H1 (cell line): ENCODE measurements around the gene SSH2. TPM values are rescaled to one million over a fixed set of nuclear protein-coding genes. Genes with fewer than 3 reads are reported as not detected.

Source experiments
- CTCF ChIA-PET: fragments of 300-600 bp; sonication (Branson Sonifier 250); formaldehyde crosslinking; loops from one replicate; lab custom pipeline; 2021; ENCODE audit not compliant: partially characterized antibody; lab: Charles Lee
- POLR2A ChIA-PET: fragments of 300-600 bp; sonication (Branson Sonifier 250); formaldehyde crosslinking; loops from one replicate; lab custom pipeline; 2021; ENCODE audit warnings: inconsistent platforms; ENCODE audit not compliant: partially characterized antibody; lab: Charles Lee
- DNase-seq, 2 experiments: peaks; one replicate each; pipeline versions ENCODE4 v3.0.0 to v3.0.0-alpha.2; 2010 to 2022; ENCODE audit warnings: low spot score in 2 of 2, low read depth in 1 of 2, mixed read lengths in 1 of 2
- FAIRE-seq: peaks from 2 replicates; lab custom pipeline; 2011; peaks lifted over from hg19 to GRCh38; lab: Jason Lieb, UNC
- H2AFZ ChIP-seq: 2 replicates; pipeline ENCODE4 v1.8.1; 2012; ENCODE audit warnings: low read length, inconsistent platforms
- H2AK5ac ChIP-seq: 2 replicates; pipeline ENCODE4 v1.6.1; 2013; ENCODE audit warnings: low read depth, low read length
- H2BK120ac ChIP-seq: replicated peaks from 2 replicates; pipeline ENCODE3; 2013; ENCODE audit warnings: low read depth, low read length, inconsistent platforms
- H2BK12ac ChIP-seq: 2 replicates; pipeline ENCODE4 v1.6.1; 2013; ENCODE audit warnings: low read depth, low read length
- H2BK15ac ChIP-seq: 2 replicates; pipeline ENCODE4 v1.6.1; 2013; ENCODE audit warnings: low read length
- H2BK20ac ChIP-seq: 2 replicates; pipeline ENCODE4 v1.6.1; 2013; ENCODE audit warnings: low read length
- H2BK5ac ChIP-seq: 2 replicates; pipeline ENCODE4 v1.6.1; 2013; ENCODE audit warnings: low read depth, low read length
- H3K14ac ChIP-seq: 2 replicates; pipeline ENCODE4 v1.6.1; 2013; ENCODE audit warnings: inconsistent platforms; ENCODE audit not compliant: insufficient read length
- H3K18ac ChIP-seq: 2 replicates; pipeline ENCODE4 v1.6.1; 2013; ENCODE audit warnings: low read length; ENCODE audit errors: extremely low read depth
- H3K23ac ChIP-seq: 2 replicates; pipeline ENCODE4 v1.6.1; 2013; ENCODE audit warnings: inconsistent platforms; ENCODE audit not compliant: insufficient read length
- H3K23me2 ChIP-seq: 2 replicates; pipeline ENCODE4 v1.6.1; 2013; ENCODE audit warnings: low read depth, low read length
- H3K27ac ChIP-seq: 2 replicates; pipeline ENCODE4 v1.6.1; 2011; ENCODE audit warnings: low read depth, low read length, inconsistent platforms
- H3K27me3 ChIP-seq, 4 experiments: replicated peaks in 1 of 4; 1 replicate in 1 of 4; 2 replicates in 3 of 4; pipeline versions ENCODE4 v1.6.1 to v1.8.1; 2011 to 2013; ENCODE audit warnings: low read length in 3 of 4, mild to moderate bottlenecking in 3 of 4, inconsistent platforms in 2 of 4, mixed read lengths in 2 of 4, moderate library complexity in 1 of 4; ENCODE audit not compliant: control insufficient read depth in 3 of 4, insufficient read depth in 3 of 4; ENCODE audit errors: extremely low read depth in 1 of 4
- H3K36me3 ChIP-seq, 4 experiments: 2 replicates each; pipeline versions ENCODE4 v1.6.1 to v1.8.1; 2011 to 2013; ENCODE audit warnings: mild to moderate bottlenecking in 4 of 4, low read length in 3 of 4, moderate library complexity in 2 of 4, control low read depth in 1 of 4, inconsistent platforms in 1 of 4; ENCODE audit not compliant: insufficient read depth in 4 of 4, control insufficient read depth in 2 of 4
- H3K4ac ChIP-seq: replicated peaks from 2 replicates; pipeline ENCODE3; 2013; ENCODE audit warnings: low read length, low read depth, mixed read lengths, inconsistent platforms; ENCODE audit not compliant: insufficient read length
- H3K4me1 ChIP-seq, 4 experiments: replicated peaks in 1 of 4; 1 replicate in 1 of 4; 2 replicates in 3 of 4; pipeline versions ENCODE4 v1.6.1 to v1.8.1; 2011 to 2013; ENCODE audit warnings: low read length in 3 of 4, inconsistent platforms in 2 of 4, mixed read lengths in 1 of 4; ENCODE audit not compliant: insufficient read depth in 4 of 4, control insufficient read depth in 3 of 4
- H3K4me2 ChIP-seq, 2 experiments: 2 replicates each; pipeline versions ENCODE4 v1.6.1 to v1.8.1; 2011 to 2013; ENCODE audit warnings: low read depth in 2 of 2, low read length in 2 of 2, control low read depth in 1 of 2, inconsistent platforms in 1 of 2, mild to moderate bottlenecking in 1 of 2; ENCODE audit not compliant: insufficient read depth in 1 of 2
- H3K4me3 ChIP-seq, 4 experiments: fragments of 200-600, 300-600 bp in 1 of 4; sonication (generic), shearing (Covaris generic), sonication (Bioruptor Twin) in 1 of 4; 2 replicates each; pipeline versions ENCODE4 v1.5.1 to v1.8.1; 2011 to 2016; ENCODE audit warnings: low read length in 4 of 4, low read depth in 3 of 4, control low read depth in 2 of 4, inconsistent platforms in 2 of 4, mild to moderate bottlenecking in 2 of 4, mixed read lengths in 1 of 4, moderate library complexity in 1 of 4; ENCODE audit not compliant: insufficient read depth in 2 of 4; ENCODE audit errors: extremely low read depth in 1 of 4
- H3K56ac ChIP-seq: replicated peaks from 2 replicates; pipeline ENCODE3; 2013; ENCODE audit warnings: low read depth, mild to moderate bottlenecking, mixed read lengths, low read length, inconsistent platforms; ENCODE audit not compliant: insufficient read length
- H3K79me1 ChIP-seq: 2 replicates; pipeline ENCODE4 v1.6.1; 2013; ENCODE audit warnings: low read depth, low read length, control low read depth
- H3K79me2 ChIP-seq, 2 experiments: 2 replicates each; pipeline versions ENCODE4 v1.6.1 to v1.8.1; 2012 to 2013; ENCODE audit warnings: low read length in 2 of 2, mild to moderate bottlenecking in 2 of 2, inconsistent platforms in 1 of 2; ENCODE audit not compliant: insufficient read depth in 2 of 2, control insufficient read depth in 1 of 2
- H3K9ac ChIP-seq, 4 experiments: replicated peaks in 1 of 4; 1 replicate in 1 of 4; 2 replicates in 3 of 4; pipeline versions ENCODE4 v1.6.1 to v1.8.1; 2011 to 2013; ENCODE audit warnings: low read depth in 3 of 4, low read length in 3 of 4, control low read depth in 2 of 4, mild to moderate bottlenecking in 2 of 4, moderate library complexity in 2 of 4, inconsistent platforms in 1 of 4; ENCODE audit errors: extremely low read depth in 1 of 4
- H3K9me3 ChIP-seq, 2 experiments: 2 replicates each; pipeline versions ENCODE4 v1.6.1 to v1.8.1; 2012 to 2013; ENCODE audit warnings: mild to moderate bottlenecking in 2 of 2, moderate library complexity in 2 of 2, control low read depth in 1 of 2, inconsistent platforms in 1 of 2, low read depth in 1 of 2, low read length in 1 of 2, mixed read lengths in 1 of 2; ENCODE audit not compliant: insufficient read depth in 2 of 2
- H4K20me1 ChIP-seq, 2 experiments: replicated peaks in 1 of 2; 2 replicates each; pipeline versions ENCODE3 to v1.8.1; 2011 to 2013; ENCODE audit warnings: inconsistent platforms in 2 of 2, low read length in 2 of 2, mild to moderate bottlenecking in 1 of 2; ENCODE audit not compliant: insufficient read depth in 2 of 2, control insufficient read depth in 1 of 2
- H4K5ac ChIP-seq: 2 replicates; pipeline ENCODE4 v1.6.1; 2013; ENCODE audit warnings: low read length, low read depth, mixed read lengths, inconsistent platforms; ENCODE audit not compliant: insufficient read length
- H4K8ac ChIP-seq: 2 replicates; pipeline ENCODE4 v1.8.0; 2013; ENCODE audit warnings: mild to moderate bottlenecking, moderate library complexity, low read length, inconsistent platforms; ENCODE audit not compliant: insufficient read depth; ENCODE audit errors: extremely low read depth
- H4K91ac ChIP-seq: replicated peaks from 2 replicates; pipeline ENCODE3; 2013; ENCODE audit warnings: low read length, mixed read lengths, inconsistent platforms; ENCODE audit not compliant: insufficient read length
- EP300 ChIP-seq, 2 experiments: IDR thresholded peaks; 1 replicate in 1 of 2; 2 replicates in 1 of 2; pipeline ENCODE4 v1.6.1; 2011 to 2012; ENCODE audit warnings: low read depth in 2 of 2, low read length in 2 of 2, mild to moderate bottlenecking in 2 of 2, borderline replicate concordance in 1 of 2, inconsistent platforms in 1 of 2, moderate library complexity in 1 of 2
- EZH2 ChIP-seq: fragments of 200-600 bp; sonication (generic); IDR thresholded peaks from 2 replicates; pipeline ENCODE4 v1.7.1; 2012; ENCODE audit warnings: low read depth, mild to moderate bottlenecking, moderate library complexity, low read length, inconsistent platforms; ENCODE audit not compliant: severe bottlenecking
- FOSL1 ChIP-seq: IDR thresholded peaks from 2 replicates; pipeline ENCODE4 v1.6.1; 2011; ENCODE audit warnings: mild to moderate bottlenecking, low read depth, low read length, moderate library complexity; ENCODE audit not compliant: insufficient read depth
- HDAC2 ChIP-seq, 2 experiments: fragments of 300-600 bp in 1 of 2; sonication (generic) in 1 of 2; IDR thresholded peaks; 2 replicates each; pipeline ENCODE4 v1.6.1; 2011 to 2012; ENCODE audit warnings: low read depth in 2 of 2, low read length in 2 of 2, mild to moderate bottlenecking in 2 of 2, moderate library complexity in 2 of 2, borderline replicate concordance in 1 of 2, inconsistent platforms in 1 of 2
- HDAC6 ChIP-seq: IDR thresholded peaks from one replicate; pipeline ENCODE4 v1.7.1; 2012; ENCODE audit warnings: low read depth, mild to moderate bottlenecking, inconsistent platforms, low read length, moderate library complexity
- RFX5 ChIP-seq: IDR thresholded peaks from 2 replicates; pipeline ENCODE4 v1.6.1; 2011; ENCODE audit warnings: low read depth, low read length, improper control_type of control experiment, borderline replicate concordance
- SIRT6 ChIP-seq: IDR thresholded peaks from one replicate; pipeline ENCODE4 v1.7.1; 2012; ENCODE audit warnings: low read length, inconsistent platforms
- SIX5 ChIP-seq: IDR thresholded peaks from 2 replicates; pipeline ENCODE4 v1.6.1; 2011; ENCODE audit warnings: mild to moderate bottlenecking, low read depth, low read length
- TEAD4 ChIP-seq: IDR thresholded peaks from 2 replicates; pipeline ENCODE4 v1.6.1; 2012; ENCODE audit warnings: low read depth, low read length, inconsistent platforms, mixed read lengths
- WGBS, 2 experiments: shearing (Covaris generic) in 1 of 2; methylation state at CpG; one replicate each; pipeline versions ENCODE4 v1.1.6 to v1.1.7; 2013 to 2015; ENCODE audit warnings: low lambda C conversion rate in 2 of 2, mixed read lengths in 2 of 2, inconsistent platforms in 1 of 2, low coverage in 1 of 2, missing lambda C conversion rate in 1 of 2; ENCODE audit not compliant: insufficient replicate concordance in 2 of 2, insufficient coverage in 1 of 2, insufficient read length in 1 of 2; ENCODE audit errors: extremely low coverage in 1 of 2, missing lambda C conversion rate in 1 of 2; 5-methylcytosine and 5-hydroxymethylcytosine counted together
- polyA plus RNA-seq, 7 experiments: library from polyadenylated mRNA; depleted of rRNA in 3 of 7; stranded (reverse) in 5 of 7; unstranded in 2 of 7; fragments of >200 nt in 5 of 7; fragments of 200-250 nt in 2 of 7; gene quantifications; 1 replicate in 5 of 7; 2 replicates in 1 of 7; 4 replicates in 1 of 7; pipeline versions ENCODE4 v1.2.1 to v1.2.3, GENCODE V29; 2011 to 2013; ENCODE audit warnings: missing spikeins in 2 of 7, mixed read lengths in 2 of 7
- total RNA-seq: library from RNA; stranded (reverse); fragmentation: NEBNext Ultra II Directional; extraction: Animal tissue kit (Norgen Biotek cat#: 25700); gene quantifications from 2 replicates; pipeline ENCODE4 v1.2.1, GENCODE V29; 2021

Gene SSH2
- total and polyA plus RNA-seq, 2 of the 8 experiments (the other 6 are each of a cell fraction or from before 2014, with no cell fraction given), result 5.2 to 15.9 TPM

- Histone ChIP-seq H3K4me3 (no peak overlapping the region), H3K18ac (no peak overlapping the region), H3K14ac (no peak overlapping the region), H2AFZ (no peak overlapping the region), H3K4ac (no peak overlapping the region), H3K36me3 (no peaks in the 10 kb centered on the region), H3K9me3 (no peaks in the 10 kb centered on the region), H3K27me3 (no peaks in the 10 kb centered on the region), H3K79me1 (no peaks in the 10 kb centered on the region), H2AK5ac (no peak overlapping the region), H4K91ac (no peak overlapping the region), H2BK12ac (no peak overlapping the region), H4K20me1 (no peaks in the 10 kb centered on the region), H4K8ac (no peak overlapping the region), H2BK20ac (no peak overlapping the region), H2BK5ac (no peak overlapping the region), H2BK15ac (no peak overlapping the region), H3K4me2 (no peak overlapping the region), H3K56ac (no peak overlapping the region), H3K23me2 (no peaks in the 10 kb centered on the region), H2BK120ac (no peak overlapping the region), H3K4me1 (no peaks in the 10 kb centered on the region), H4K5ac (no peak overlapping the region), H3K79me2 (no peaks in the 10 kb centered on the region), H3K23ac (no peak overlapping the region), H3K27ac (no peak overlapping the region), H3K9ac (no peak overlapping the region)
- no peak for DNase-seq
- POLR2A ChIA-PET, result no interaction called here
- CTCF ChIA-PET, result interaction anchor here (0.6 to 1.5 kb wide), 3 partner anchors 9 to 101 kb away, joined by 4 to 6 read pairs (median 5); no protein-coding TSS in a partner anchor
- no peak for FAIRE-seq
- 91% methylated on average over 5 of the region's 5 CpGs; no CpG with 5 or more reads in 1 of the 2 experiments for WGBS, 2 experiments
- TF ChIP-seq SIRT6 (no peak), HDAC6 (no peak), SIX5 (no peak), EZH2 (no peak), TEAD4 (no peak), HDAC2 (IDR thresholded peaks at IDR 0.05; ENCODE audit: borderline replicate concordance in 1 of 2, low read depth in 2 of 2, low read length in 2 of 2) (no peak), FOSL1 (no peak), RFX5 (no peak), EP300 (IDR thresholded peaks at IDR 0.05; ENCODE audit: borderline replicate concordance in 1 of 2, low read depth in 2 of 2, low read length in 2 of 2) (no peak)
Measured at GRCh38 chr17:29671661-29672060, 258.4 kb downstream of the SSH2 start.
